Measurements from ENCODE around the gene GOLGB1.
"Not testable (repeated sequence)": the region's sequence is repeated elsewhere in the genome, so short reads cannot be mapped to it uniquely, and the experiment has no call there.

- TF ChIP-seq, protein P1, sequence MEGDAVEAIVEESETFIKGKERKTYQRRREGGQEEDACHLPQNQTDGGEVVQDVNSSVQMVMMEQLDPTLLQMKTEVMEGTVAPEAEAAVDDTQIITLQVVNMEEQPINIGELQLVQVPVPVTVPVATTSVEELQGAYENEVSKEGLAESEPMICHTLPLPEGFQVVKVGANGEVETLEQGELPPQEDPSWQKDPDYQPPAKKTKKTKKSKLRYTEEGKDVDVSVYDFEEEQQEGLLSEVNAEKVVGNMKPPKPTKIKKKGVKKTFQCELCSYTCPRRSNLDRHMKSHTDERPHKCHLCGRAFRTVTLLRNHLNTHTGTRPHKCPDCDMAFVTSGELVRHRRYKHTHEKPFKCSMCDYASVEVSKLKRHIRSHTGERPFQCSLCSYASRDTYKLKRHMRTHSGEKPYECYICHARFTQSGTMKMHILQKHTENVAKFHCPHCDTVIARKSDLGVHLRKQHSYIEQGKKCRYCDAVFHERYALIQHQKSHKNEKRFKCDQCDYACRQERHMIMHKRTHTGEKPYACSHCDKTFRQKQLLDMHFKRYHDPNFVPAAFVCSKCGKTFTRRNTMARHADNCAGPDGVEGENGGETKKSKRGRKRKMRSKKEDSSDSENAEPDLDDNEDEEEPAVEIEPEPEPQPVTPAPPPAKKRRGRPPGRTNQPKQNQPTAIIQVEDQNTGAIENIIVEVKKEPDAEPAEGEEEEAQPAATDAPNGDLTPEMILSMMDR (IDR thresholded peaks at IDR 0.05) = not testable (repeated sequence)
- TF ChIP-seq POLR2A (IDR thresholded peaks at IDR 0.05) = not testable (repeated sequence)
These were observed 25.6 kb upstream of the GOLGB1 start for GRCh38 chr3:121775095-121775494.
